Measurements from ENCODE around the gene HMGCL. TPM values are rescaled to one million over a fixed set of nuclear protein-coding genes. Genes with fewer than 3 reads are reported as not detected.
"Not testable (repeated sequence)": the region's sequence is repeated elsewhere in the genome, so short reads cannot be mapped to it uniquely, and the experiment has no call there.

The HMGCL gene
- 40.7 and 45.7 TPM in 2 replicates for total RNA-seq (2014; rRNA removed; shearing (Covaris generic))

DNA sequence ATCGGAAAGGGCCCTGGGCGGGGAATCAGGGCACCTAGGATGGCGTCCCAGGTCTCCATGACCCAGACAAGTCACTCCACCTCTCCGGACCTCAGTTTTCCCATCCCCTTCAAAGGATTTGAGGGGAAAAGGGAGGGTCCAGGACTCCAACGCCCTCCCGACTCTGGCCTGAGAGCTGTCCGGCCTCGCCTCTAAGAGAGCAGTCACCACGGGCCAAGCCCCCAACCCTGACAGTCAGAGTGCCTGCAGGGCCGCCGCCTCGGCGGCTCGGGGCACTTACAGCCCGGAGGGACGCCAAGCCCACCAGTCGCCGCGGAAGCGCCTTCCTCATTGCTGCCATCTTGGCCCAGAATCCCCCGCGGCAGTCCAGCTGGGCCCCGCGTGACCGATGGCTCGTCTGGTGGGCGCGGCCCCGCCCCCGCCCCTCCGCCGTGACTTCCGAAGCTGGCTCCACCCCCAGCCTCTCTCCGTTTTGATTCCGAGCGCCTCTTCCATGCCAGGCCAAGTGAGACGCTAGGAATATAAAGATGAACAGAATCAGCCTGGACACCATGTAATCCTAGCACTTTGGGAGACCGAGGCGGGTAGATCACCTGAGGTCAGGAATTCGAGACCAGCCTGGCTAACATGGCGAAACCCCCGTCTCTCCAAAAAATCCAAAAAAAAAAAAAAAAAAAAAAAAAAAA lies at the start of gene HMGCL:
Gene HMGCL (minus strand): TSS at position 354 of the 686 bp plus-strand sequence. CDS start 14 bp downstream, at position 340.
- peak; percentile 89 for DNase-seq (ENCODE audit: low read depth)

DNA sequence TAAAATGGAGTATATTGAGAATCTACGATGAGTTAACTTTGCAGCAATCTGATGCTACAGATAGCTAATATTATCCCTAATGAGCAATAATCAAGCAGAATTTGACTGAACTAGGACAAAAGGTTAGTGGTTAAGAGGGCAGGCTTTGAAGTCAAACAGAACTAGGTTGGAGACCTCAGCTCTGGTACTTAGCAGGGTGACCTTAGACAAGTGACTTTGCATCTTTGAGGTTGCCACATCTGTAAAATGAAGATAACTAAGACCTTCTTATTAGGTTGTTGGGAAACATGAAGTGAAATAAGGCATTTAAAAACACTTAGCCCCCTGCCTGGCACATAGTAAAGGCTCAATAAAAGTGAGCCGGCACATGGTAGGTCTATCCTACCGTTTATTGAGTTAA lies 47.2 kb upstream of the HMGCL start:
- DNase-seq (ENCODE audit: low read depth) = no peak

DNA sequence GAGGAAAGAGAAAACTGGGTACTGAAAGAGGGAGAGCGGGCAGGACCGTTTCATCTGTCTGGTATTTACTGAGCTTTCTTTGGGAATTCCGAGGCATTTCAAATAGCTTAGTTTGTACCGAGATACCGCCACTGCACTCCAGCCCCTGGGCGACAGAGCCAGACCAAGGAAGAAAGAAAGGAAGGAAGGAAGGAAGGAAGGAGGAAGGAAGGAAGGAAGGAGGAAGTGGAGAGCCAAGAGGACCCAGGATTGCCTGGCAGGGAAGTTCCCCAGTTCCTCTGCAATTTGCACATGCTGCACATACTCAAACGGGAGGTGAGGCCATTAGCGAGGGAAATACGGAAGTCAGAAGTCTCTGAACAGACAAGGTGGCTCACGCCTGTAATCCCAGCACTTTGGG lies 43.8 kb upstream of the HMGCL start:
- no peak for DNase-seq (ENCODE audit: low read depth)

DNA sequence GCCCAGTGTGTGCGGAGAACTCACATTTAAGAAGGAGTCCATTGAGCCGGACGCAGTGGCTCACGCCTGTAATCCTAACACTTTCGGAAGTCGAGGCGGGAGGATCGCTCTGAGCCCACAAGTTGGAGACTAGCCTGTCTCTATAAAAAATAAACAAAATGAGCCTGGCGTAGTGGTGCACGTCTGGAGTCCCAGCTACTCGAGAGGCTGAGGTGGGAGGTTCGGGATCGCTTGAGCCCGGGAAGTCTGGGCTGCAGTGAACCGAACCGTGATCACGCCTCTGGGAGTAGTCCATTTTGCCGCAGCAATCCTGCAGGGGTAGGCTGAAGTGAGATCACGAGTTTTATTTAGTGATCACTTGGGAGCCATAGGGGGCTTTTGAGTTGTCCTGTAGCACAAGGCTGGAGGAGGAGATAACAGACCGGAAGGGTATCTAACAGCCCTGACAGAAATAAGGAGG lies 43.4 kb upstream of the HMGCL start:
- DNase-seq (ENCODE audit: low read depth) = peak; percentile 51

DNA sequence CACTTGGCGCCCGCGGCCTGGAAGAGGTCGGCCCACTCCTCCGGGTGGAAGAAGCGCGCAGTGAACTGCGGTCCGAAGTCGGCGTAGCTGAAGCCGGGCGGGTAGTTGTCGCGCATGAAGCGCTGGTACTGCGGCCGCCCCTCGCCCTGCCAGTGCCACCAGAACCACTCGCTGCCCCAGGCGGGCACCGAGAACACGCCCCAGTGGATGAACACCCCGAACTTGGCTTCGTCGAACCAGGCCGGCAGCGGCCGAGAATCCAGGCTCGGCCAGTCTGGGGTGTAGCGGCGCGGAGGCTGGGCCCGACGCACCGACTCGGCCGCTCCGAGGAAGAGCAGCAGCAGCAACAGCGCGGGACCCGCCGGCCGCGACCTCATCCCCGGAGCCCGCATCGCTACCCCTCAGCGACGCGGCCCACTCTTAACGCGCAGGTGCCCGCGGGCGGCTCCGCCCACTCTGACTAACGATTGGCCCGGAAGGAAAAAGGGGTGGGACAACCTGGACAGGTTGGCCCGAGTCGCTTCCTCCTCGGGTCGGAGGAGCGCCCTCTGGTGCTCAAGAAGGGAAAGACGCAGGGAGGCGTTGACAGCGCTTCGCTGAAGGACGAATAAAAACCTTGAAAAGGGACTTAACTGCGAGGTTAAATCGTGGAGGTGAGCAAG lies 42.8 kb upstream of the HMGCL start, which contains the start of gene FUCA1:
Gene FUCA1 (minus strand): TSS at position 396 of the 662 bp plus-strand sequence. CDS start 4 bp downstream, at position 392.
- DNase-seq (ENCODE audit: low read depth) = peak; percentile 84

DNA sequence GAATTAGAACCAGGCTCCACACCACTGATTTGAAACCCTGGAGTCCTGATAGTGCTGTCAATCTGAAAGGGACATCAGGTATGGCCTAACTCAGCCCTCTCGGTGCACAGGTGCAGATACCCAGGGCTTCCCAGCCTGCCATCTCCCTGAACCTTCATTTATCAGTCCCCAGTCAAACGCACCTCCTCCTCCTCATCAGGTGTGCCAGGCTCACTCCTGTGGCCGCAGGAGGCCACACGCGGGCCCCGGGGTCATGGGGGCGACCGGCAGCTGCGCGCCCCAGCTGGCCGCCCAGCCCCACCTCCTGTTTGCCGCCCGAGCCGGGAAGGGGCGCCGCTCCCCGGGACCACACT lies 42.3 kb upstream of the HMGCL start:
- DNase-seq (ENCODE audit: low read depth) = no peak

DNA sequence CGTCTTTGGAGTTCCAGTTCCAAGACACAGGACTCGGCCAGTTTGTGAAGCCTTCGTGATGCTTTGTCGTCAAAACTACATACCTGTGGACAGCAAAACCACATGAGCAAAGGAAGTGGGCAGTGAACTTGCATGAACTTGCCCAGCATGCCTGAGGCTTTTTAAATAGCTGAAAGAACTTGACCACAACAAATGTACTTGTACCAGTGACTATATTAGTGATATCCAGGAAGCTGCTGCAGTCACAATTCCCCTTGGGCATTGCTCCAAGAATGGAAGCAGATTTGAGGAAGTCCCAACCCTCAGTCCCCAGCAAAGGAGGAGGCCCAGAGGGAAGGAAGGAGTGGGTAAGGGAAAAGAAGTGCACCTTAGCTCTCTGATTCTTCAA lies 40.3 kb upstream of the HMGCL start:
- peak; percentile 100 for DNase-seq (ENCODE audit: low read depth)

DNA sequence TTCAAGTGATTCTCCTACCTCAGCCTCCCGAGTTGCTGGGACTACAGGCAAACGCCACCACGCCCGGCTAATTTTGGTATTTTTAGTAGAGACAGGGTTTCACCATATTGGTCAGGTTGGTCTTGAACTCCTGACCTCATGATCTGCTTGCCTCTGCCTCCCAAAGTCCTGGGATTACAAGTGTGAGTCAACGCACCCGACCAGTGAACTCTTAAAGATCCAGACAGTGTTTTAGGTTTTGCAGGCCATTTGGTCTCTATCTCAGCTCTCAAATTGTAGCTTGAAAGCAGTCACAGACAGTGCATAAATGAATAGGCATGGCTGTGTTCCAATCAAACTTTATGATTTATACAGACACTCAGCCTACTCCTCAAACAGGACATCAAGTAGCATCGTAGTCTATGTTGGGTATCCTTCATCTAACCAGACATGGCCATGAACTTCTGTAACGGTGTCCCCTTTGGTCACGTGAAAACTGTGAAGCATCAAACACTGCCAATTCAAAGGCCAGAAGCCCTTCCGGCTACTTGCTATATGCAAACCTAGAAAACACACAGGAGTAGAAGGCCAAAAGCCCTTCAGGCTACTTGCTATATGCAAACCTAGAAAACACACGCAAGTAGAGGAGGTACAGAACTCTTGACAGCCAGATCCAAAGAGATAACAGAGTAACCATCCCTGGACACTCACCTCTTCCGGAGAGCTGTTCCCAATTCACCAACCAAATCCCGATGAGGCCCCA lies 39.7 kb upstream of the HMGCL start:
- DNase-seq (ENCODE audit: low read depth) = no peak

DNA sequence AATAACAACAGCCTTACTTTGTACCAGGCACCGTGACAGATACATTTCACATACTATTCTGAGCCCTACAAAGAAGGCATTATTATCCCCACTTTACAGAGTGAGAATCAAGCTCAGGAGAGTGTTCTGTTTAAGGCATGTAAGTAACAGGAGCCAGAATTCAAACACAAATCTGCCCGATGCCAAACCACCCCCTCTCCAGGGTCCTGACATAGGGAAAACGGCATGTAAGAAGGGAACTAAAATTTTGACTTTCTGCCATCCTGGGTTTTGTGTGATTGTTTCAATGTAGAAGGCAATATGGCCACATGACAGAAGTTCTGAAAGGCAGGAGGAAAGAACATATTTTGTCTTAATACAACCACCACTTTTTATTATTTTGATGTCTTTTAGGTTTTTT lies 37.4 kb upstream of the HMGCL start:
- no peak for DNase-seq (ENCODE audit: low read depth)

DNA sequence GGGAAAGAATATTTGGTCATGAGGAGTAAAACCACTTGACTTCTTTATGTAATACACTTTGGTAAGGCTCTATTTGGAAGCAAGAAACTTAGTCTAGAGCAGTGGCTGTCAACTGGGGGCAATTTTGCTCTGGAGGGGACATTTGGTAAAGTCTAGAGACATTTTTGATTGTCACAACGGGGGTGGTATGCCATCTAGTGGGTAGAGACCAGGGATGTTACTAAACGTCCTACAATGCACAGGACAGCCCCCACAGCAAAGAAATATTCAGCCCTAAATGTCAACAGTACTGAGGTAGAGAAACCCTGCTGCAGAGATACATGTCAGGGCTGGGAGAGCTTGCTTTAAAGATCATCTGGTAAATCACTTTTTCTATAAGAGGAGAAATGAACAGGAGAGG lies 29.3 kb upstream of the HMGCL start:
- peak; percentile 33 for DNase-seq (ENCODE audit: low read depth)

DNA sequence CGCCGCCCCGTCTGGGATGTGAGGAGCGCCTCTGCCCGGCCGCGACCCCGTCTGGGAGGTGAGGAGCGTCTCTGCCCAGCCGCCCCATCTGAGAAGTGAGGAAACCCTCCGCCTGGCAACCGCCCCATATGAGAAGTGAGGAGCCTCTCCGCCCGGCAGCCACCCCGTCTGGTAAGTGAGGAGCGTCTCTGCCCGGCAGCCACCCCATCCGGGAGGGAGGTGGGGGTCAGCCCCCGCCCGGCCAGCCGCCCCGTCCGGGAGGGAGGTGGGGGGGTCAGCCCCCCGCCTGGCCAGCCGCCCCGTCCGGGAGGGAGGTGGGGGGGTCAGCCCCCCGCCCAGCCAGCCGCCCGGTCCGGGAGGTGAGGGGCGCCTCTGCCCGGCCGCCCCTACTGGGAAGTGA lies 27.9 kb upstream of the HMGCL start:
- not testable (repeated sequence) for DNase-seq (ENCODE audit: low read depth)

DNA sequence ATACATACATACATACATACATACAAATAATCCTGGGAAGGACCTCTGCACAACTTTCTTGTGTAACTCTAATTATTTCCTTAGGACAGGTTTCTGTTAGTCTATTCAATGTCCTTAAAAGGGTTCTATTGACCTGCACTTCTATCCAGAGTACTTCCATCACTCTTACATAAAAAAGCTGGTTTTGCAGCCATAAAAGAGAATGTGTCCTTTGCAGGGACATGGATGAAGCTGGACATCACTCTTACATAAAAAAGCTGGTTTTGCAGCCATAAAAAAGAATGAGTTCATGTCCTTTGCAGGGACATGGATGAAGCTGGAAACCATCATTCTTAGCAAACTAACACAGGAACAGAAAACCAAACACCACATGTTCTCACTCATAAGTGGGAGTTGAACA lies 26.2 kb upstream of the HMGCL start:
- DNase-seq (ENCODE audit: low read depth) = not testable (repeated sequence)

DNA sequence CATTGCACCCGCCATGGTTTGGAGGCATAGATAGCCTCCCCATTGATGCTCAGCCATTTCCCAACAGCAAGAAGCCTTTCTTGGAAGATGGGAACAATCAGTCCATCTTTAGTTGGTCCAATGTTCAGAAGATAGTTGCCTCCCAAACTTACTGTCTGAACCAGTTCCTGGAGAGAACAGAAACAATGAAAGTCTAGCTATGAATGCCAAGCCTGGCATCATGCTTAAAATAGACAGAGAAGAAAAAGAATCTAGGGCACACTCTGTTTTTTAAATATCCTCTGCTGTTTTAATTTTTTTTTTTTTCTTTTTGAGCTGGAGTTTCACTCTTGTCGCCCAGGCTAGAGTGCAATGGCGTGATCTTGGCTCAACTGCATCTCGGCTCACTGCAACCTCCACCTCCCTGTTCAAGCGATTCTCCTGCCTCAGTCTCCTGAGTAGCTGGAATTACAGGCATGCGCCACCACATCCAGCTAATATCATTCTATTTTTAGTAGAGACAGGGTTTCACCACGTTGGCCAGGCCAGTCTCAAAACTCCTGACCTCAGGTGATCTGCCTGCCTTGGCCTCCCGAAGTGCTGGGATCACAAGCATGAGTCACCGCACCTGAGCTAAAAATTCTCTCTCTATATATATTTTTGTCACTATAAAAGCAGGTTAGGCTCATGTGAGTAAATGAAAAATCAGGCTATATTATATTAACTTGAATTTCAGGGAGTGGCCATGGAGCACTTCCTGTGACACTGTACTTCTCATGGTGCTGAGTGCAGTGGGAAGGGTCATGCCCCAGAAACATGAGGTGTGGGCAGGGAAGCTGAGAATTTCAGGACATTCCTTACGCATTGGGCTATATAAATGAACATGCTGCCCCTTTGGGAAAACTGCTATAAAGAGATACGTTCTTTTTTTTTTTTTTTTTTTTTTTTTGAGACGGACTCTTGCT lies 23.7 kb upstream of the HMGCL start:
- DNase-seq (ENCODE audit: low read depth) = no peak

DNA sequence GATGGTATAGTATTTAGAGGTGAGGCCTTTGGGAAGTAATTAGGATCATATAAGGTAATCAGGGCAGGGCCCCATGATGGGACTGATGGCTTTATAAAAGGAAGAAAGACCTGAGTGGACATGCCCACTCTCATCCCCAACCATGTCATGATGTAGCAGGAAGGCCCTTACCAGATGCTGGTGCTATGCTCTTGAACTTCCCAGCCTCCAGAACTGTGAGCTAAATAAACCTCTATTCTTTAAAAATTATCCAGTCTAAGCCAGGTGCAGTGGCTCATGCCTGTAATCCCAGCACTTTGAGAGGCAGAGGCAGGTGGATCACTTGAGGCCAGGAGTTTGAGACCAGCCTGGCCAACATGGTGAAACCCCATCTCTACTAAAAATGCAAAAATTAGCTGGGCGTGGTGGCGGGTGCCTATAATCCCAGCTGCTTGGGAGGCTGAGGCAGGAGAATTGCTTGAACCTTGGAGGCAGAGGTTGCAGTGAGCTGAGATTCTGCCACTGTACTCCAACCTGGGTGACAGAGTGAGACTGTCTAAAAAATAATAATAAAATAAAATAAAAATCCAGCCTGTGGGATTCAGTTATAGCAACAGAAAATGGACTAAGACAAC lies 22.4 kb upstream of the HMGCL start:
- DNase-seq (ENCODE audit: low read depth) = not testable (repeated sequence)

DNA sequence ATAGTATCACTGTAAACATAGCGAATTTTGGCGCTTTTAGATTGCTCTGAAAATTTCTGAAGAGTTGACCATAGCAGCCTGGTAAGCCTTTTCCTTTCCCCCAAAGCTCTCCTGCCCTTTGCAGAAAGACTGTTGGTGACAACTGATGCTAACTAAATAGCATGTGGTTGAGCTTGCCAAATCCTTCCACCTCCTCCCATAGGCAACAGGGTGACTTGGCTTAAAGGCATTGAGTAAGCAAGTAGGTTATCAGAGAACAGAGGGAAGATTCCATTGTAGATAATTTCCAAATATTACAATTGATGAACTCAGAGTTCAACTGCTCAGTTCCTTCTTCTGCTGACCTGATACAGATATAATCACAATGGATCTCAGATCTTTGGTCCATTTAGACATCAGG lies 19.9 kb upstream of the HMGCL start:
- DNase-seq (ENCODE audit: low read depth) = no peak

DNA sequence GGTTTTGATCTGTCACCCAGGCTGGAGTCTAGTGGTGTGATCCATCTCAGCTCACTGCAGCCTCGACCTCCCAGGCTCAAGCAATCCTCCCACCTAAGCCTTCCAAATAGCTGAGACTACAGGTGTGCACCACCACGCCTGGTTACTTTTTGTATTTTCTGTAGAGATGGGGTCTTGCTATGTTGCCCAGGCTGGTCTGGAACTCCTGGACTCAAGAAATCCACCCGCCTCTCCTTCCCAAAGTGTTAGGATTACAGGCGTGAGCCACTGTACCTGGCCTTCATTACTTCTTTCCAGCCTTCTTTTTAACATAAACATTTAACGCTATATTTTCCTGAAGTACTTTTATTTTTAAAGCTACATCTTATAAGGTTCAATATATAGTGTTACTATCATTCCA lies 18.4 kb upstream of the HMGCL start:
- no peak for DNase-seq (ENCODE audit: low read depth)

DNA sequence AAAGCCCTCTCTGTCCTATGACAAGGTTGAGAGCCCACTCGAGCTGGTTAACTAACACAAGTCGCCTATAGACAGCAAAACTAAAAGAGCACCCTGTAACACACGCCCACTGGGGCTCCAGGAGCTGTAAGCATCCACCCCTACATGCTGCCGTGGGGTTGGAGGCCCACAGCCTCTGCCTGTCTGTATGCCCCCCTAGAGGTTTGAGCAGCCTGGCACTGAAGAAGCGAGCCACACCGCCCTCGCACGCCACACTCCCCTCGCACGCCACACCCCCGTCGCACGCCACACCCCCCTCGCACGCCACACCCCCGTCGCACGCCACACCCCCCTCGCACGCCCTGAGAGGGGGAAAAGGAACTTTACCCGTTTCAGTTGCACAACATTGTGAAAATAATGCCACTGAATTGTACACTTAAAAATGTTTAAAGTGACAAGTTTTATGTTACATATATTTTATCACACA lies 13.2 kb upstream of the HMGCL start:
- DNase-seq (ENCODE audit: low read depth) = peak; percentile 69

DNA sequence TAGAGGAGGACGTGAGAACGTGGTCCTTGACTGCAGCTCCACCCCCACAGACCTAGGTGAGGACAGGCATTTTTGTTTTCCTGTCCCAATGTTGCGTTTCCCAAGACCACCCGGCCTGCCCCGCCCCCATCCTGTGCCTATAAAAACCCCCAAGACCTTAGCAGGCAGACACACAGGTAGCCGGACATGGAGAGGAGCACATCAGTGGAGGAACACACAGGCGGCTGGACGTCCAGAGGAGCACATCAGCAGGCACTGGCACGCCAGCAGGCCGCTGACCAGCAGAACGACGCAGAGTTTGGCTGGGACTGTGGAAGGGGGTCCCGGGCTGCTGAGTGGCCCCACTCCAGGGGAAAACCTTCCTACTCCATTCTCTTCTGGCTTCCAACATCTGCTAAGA lies 12.7 kb upstream of the HMGCL start:
- DNase-seq (ENCODE audit: low read depth) = no peak

DNA sequence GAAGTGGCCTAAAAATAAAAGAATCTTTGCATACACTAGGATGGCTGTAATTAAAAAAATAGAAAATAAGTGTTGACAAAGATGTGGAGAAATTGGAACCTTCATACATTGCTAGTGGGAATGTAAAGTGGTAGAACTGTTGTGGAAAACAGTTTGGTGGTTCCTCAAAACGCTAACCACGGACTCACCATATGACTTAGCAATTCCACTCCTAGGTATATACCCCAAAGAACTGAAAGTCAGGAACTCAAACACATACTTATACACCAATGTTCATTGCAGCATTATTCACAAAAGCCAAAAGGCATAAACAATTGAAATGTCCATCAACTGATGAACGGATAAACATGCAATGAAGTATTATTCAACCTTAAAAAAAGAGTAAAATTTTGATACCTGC lies 10.8 kb upstream of the HMGCL start:
- DNase-seq (ENCODE audit: low read depth) = no peak

DNA sequence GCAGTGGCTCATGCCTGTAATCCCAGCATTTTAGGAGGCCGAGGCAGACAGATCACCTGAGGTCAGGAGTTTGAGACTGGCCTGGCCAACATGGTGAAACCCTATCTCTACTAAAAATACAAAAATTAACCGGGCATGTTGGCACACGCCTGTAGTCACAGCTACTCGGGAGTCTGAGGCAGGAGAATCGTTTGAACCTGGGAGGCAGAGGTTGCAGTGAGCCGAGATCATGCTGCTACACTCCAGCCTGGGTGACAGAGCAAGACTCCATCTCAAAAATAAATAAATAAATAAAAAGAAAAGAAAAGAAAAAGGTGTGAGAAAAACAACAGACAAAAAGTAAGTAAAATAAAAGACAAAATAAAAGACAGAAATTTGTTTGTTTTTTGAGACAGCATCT lies 8.9 kb upstream of the HMGCL start:
- not testable (repeated sequence) for DNase-seq (ENCODE audit: low read depth)

DNA sequence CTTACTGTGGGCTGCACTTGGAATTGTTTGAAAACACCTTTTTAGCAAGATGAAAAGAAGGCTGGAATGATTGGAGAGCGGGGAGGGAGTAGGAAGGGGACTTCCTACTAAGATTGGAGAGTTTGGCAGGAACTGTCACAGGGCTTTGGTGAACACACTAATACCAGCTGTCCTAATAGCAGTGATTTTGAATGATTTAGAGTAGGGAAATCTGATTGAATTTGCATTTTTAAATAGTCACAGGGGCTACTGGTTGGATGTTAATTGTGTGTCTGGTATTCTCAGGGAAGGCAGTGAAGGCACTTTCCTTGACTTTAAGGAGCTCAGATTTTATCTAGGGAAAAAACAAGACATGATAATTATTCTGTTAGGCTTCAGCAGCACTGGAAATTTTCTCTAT lies 2.5 kb upstream of the HMGCL start:
- DNase-seq (ENCODE audit: low read depth) = no peak
